Mesothelial cell of epicardium (in vitro differentiated cells): ENCODE results near the gene FABP1. TPM values are rescaled to one million over a fixed set of nuclear protein-coding genes. Genes with fewer than 3 reads are reported as not detected.

Experiments used
- DNase-seq, 2 experiments: peaks; one replicate each; pipeline ENCODE4 v3.0.0; 2021; ENCODE audit warnings: low spot score in 2 of 2; ENCODE audit not compliant: unreplicated experiment in 2 of 2
- H3K27ac Mint-ChIP-seq: 2 replicates; pipeline ENCODE4 v1.8.0; 2021; ENCODE audit warnings: mixed read lengths
- H3K27me3 Mint-ChIP-seq: 2 replicates; pipeline ENCODE4 v1.8.0; 2021; ENCODE audit warnings: low read depth, mixed read lengths
- H3K36me3 Mint-ChIP-seq: 2 replicates; pipeline ENCODE4 v1.8.0; 2021; ENCODE audit warnings: mixed read lengths
- H3K4me1 Mint-ChIP-seq: 2 replicates; pipeline ENCODE4 v1.8.0; 2021; ENCODE audit warnings: mixed read lengths
- H3K4me3 Mint-ChIP-seq: 2 replicates; pipeline ENCODE4 v1.8.0; 2021; ENCODE audit warnings: mild to moderate bottlenecking, moderate library complexity, mixed read lengths
- H3K9me3 Mint-ChIP-seq: 2 replicates; pipeline ENCODE4 v1.8.0; 2021; ENCODE audit warnings: mixed read lengths
- total RNA-seq: library from RNA; stranded (reverse); gene quantifications from 3 replicates; pipeline ENCODE4 v1.2.1, GENCODE V29; 2021
- TF ChIP-seq, protein P1 (sequence below): fragments of 200-600 bp; sonication (generic); IDR thresholded peaks from one replicate; pipeline ENCODE4 v1.5.0; 2021; ENCODE audit warnings: antibody characterized with exemption; ENCODE audit not compliant: unreplicated experiment

The FABP1 gene
- total RNA-seq, 1 donor from 2014 or later: 1.0 TPM

DNA sequence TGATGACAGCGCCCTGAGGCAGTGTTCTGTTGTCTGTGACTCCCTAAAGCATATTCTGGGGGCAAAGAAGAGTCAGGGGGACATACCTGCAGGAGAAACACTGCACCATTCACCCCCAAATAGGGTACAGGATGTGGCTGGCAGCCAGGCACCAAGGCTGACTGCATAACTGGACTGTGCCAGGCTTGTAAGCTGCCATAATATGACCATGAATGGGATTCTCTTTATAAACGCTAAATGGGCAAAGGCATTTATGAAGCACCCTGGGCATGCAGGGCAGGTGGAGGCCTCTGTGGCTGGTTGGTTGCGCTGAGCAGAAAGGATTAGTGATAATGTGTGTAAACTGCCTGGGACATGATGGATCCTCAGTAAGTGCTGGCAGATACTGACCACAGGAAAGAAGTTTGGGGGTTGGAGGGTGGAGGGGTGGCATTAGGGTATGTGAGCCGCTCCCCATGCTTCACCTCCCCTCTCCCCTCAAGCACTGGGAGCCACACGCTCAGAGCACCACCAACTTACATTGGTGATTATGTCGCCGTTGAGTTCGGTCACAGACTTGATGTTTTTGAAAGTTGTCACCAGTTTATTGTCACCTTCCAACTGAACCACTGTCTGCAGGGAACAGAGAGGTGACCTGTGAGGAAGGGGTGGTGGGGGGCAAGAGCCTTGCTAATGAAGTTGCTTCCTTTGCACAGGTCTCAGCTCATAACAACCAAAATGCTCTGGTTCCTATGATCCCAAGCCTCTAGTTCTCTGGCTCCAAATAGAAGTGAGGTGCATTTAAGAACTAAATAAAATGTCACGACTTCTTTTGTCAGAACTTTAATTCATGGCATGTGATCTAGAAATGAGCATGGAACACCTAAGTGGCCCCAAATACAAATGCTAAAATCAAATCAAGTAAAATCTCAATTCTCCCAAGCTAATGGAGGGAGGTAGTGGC, 3.6 kb downstream of the FABP1 start:
- Mint-ChIP-seq H3K9me3 (no peaks in the 10 kb centered on the region), H3K36me3 (no peaks in the 10 kb centered on the region), H3K4me3 (no peak overlapping the region), H3K4me1 (no peaks in the 10 kb centered on the region), H3K27me3 (peaks cover 67% of the 10 kb centered on the region), H3K27ac (no peak overlapping the region)
- DNase-seq: no peak
- TF ChIP-seq, protein P1, sequence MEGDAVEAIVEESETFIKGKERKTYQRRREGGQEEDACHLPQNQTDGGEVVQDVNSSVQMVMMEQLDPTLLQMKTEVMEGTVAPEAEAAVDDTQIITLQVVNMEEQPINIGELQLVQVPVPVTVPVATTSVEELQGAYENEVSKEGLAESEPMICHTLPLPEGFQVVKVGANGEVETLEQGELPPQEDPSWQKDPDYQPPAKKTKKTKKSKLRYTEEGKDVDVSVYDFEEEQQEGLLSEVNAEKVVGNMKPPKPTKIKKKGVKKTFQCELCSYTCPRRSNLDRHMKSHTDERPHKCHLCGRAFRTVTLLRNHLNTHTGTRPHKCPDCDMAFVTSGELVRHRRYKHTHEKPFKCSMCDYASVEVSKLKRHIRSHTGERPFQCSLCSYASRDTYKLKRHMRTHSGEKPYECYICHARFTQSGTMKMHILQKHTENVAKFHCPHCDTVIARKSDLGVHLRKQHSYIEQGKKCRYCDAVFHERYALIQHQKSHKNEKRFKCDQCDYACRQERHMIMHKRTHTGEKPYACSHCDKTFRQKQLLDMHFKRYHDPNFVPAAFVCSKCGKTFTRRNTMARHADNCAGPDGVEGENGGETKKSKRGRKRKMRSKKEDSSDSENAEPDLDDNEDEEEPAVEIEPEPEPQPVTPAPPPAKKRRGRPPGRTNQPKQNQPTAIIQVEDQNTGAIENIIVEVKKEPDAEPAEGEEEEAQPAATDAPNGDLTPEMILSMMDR: no peak

DNA sequence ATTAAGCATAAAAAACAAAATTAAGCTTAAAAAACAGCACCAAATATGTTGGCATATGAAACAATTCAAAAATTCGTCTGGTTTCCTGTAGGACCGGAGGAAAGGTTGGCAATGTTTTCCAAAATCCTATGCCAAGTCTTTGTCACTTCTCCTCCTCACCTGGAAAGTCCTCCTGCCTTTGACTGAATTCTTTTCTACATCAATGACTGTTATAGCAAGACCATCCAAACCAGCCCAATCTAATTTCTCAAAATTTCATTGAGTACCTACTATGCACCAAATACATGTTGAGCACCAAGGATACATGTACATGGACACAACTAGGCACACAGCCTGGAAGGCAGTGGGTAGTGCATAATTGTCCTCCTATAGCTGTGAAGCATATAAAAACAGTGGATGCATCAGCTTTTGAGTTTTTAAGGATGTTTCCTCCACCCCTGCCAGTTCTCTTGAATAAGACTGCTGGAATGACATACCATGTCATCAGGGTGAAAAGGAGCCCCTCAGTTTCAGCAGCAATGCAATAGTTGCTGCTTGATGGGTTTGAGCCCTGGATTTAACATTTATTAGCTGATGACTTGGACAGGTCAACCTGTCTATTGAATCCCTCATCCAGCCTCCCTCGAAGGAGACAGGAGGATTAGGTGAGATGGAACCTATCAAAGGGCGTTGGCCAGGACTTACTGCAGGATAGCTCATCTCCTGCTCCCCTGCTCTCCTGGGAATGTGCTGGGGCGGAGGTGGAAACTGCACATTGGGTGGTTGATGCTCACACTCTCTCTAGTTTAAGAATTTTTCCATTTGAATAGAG, 4.5 kb downstream of the FABP1 start:
- H3K9me3 Mint-ChIP-seq: no peaks in the 10 kb centered on the region
- no peak overlapping the region for H3K4me3 Mint-ChIP-seq
- DNase-seq: no peak
- TF ChIP-seq, protein P1: no peak
- no peak overlapping the region for H3K27ac Mint-ChIP-seq
- peaks cover 67% of the 10 kb centered on the region for H3K27me3 Mint-ChIP-seq
- no peaks in the 10 kb centered on the region for H3K4me1 Mint-ChIP-seq
- no peaks in the 10 kb centered on the region for H3K36me3 Mint-ChIP-seq

DNA sequence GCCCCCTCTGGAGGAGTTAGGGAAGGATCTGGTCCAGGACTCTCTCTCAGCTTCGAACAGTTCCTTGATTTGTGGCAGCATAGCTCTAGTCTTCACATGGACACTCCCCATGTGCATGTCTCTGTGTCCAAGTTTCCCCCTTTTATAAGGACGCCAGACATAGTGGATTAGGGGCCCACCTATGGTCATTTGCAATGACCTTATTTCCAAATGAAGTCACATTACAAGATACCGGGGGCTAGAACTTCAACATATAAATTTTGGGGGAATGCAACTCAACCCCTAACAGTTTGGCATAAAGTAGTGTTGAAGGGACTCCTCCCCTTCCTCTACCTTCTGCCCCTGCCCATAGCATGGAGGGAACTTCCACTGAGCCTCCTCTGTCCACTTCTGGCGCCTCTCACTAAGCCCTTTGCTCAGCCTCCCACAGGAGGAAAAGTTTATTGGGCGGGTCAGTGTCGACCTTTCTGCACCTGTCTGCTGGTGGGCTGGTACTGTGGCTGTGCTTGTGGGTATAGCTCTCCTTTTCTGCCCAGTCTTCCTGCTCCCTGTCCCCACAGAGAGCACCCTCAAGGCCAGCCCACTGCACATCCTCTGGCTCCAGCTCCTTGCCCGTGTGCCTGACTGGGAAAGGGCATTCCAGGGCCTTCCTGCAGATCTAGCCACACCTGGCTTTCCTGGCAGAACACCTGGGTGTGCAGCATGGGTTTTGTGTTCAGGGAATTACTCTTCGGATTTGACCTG, 5.5 kb downstream of the FABP1 start:
- H3K9me3 Mint-ChIP-seq: no peaks in the 10 kb centered on the region
- no peak for DNase-seq
- H3K4me1 Mint-ChIP-seq: no peaks in the 10 kb centered on the region
- no peak overlapping the region for H3K27ac Mint-ChIP-seq
- H3K27me3 Mint-ChIP-seq: peaks cover 69% of the 10 kb centered on the region
- H3K36me3 Mint-ChIP-seq: no peaks in the 10 kb centered on the region
- no peak overlapping the region for H3K4me3 Mint-ChIP-seq
- TF ChIP-seq, protein P1: no peak

DNA sequence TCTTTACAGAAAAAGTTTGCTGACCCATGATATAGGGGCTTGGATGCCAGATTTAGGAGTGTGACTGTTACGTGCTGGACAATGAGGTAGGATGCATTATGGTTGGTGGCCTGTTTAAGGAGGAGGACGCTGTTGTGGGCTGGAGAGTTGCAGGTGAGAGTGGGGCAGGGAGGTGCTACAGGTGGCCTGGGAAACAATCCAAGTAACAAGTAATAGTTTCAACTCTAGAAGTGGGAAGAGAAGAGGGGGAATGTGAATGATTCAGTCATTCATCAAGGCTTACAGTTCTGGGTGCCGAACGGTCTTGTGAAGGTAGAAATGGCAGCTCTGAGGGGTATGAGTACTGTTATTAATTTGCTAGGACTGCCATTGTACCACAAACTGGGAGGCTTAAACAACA, 6.2 kb downstream of the FABP1 start:
- Mint-ChIP-seq H3K36me3 (no peaks in the 10 kb centered on the region), H3K27ac (no peak overlapping the region), H3K27me3 (peaks cover 67% of the 10 kb centered on the region), H3K4me3 (no peak overlapping the region), H3K9me3 (no peaks in the 10 kb centered on the region), H3K4me1 (no peaks in the 10 kb centered on the region)
- no peak for DNase-seq
- TF ChIP-seq, protein P1: no peak

DNA sequence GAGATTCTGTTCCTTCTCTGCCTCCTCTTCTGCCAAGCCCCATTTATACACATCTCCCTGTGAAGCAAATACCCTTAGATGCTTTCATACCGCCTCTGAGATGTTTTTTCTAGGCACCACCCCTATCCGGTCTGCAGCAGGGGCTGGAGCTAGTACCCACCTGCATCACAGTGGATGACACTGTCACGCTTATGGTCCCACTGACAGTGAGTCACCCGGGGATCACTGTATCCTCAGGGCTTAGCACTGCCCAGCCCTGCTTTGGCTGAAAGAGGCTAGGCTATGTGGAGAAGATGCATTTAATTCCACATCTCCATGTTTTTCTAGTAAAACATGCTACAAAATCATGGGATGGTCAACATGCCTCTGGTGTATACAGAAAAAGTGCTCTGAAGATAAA, 9.9 kb downstream of the FABP1 start:
- H3K27me3 Mint-ChIP-seq: peaks cover 45% of the 10 kb centered on the region
- H3K4me3 Mint-ChIP-seq: no peak overlapping the region
- no peak for DNase-seq
- TF ChIP-seq, protein P1: no peak
- H3K4me1 Mint-ChIP-seq: peaks cover 4% of the 10 kb centered on the region
- no peaks in the 10 kb centered on the region for H3K36me3 Mint-ChIP-seq
- no peaks in the 10 kb centered on the region for H3K9me3 Mint-ChIP-seq
- H3K27ac Mint-ChIP-seq: no peak overlapping the region
